D721Med (cell line): Measurements from ENCODE around the gene MBD4.
"Not testable (repeated sequence)": the region's sequence is repeated elsewhere in the genome, so short reads cannot be mapped to it uniquely, and the experiment has no call there.

ENCODE experiments used
- DNase-seq: peaks from one replicate; pipeline ENCODE4 v3.0.0; 2011; ENCODE audit warnings: low spot score; ENCODE audit not compliant: insufficient read length
- FAIRE-seq: peaks from 2 replicates; lab custom pipeline; 2011; peaks lifted over from hg19 to GRCh38; lab: Jason Lieb, UNC
- TF ChIP-seq, protein P1 (sequence below): IDR thresholded peaks from 2 replicates; pipeline ENCODE4 v1.5.1; 2012; ENCODE audit warnings: mild to moderate bottlenecking, control low read depth; ENCODE audit not compliant: insufficient read depth; ENCODE audit errors: missing control alignments

MBD4 gene

DNA sequence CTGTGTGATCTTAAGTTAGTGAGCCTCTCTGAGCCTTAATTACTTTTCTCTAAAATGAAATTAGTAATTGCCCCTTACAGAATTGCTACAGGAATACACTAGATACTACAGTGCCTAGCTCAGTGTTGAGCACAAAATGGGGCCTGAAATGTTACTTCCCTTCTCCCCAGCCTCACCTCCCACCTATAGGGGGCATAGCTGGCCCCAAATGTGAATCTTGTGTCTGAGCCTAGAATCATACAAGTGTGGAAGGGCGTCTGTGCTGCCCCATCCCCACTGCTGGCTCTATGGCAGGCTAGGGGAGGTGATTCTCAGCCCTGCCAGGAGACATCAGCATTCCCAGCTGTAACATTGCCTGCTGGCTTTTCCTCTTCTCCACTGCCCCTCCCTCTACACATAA is 43.0 kb upstream of the MBD4 start:
- TF ChIP-seq, protein P1, sequence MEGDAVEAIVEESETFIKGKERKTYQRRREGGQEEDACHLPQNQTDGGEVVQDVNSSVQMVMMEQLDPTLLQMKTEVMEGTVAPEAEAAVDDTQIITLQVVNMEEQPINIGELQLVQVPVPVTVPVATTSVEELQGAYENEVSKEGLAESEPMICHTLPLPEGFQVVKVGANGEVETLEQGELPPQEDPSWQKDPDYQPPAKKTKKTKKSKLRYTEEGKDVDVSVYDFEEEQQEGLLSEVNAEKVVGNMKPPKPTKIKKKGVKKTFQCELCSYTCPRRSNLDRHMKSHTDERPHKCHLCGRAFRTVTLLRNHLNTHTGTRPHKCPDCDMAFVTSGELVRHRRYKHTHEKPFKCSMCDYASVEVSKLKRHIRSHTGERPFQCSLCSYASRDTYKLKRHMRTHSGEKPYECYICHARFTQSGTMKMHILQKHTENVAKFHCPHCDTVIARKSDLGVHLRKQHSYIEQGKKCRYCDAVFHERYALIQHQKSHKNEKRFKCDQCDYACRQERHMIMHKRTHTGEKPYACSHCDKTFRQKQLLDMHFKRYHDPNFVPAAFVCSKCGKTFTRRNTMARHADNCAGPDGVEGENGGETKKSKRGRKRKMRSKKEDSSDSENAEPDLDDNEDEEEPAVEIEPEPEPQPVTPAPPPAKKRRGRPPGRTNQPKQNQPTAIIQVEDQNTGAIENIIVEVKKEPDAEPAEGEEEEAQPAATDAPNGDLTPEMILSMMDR: peak; percentile 10
- DNase-seq (no peak), FAIRE-seq (no peak)

DNA sequence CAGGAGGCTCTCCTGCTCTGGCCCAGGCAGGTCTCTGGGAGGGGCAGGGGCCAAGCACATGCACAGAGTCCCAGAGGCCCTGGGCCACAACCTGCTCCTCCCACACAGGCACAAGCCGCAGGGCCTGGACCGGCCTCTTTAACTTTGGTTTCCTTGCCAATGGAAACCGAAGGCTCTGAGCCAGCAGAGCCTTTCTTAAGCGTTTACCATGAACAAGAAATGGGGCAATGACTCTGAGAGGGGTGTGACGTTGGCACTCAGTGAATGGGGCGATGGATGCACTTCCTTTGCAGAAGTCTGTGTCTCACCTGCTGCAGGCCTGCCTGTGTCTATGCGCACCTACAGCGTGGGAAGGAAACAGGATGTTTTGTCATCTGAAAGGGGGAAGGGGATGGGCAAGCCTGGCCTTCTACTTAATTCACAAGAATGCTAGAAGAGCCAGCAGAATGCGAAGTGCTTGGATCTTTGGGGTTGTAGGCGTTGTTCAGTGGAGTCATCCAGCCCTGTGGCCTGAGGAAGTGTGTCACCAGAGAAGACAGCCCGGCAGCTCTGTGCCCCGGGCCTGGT is 42.1 kb upstream of the MBD4 start:
- no peak for FAIRE-seq
- no peak for DNase-seq
- TF ChIP-seq, protein P1: no peak

DNA sequence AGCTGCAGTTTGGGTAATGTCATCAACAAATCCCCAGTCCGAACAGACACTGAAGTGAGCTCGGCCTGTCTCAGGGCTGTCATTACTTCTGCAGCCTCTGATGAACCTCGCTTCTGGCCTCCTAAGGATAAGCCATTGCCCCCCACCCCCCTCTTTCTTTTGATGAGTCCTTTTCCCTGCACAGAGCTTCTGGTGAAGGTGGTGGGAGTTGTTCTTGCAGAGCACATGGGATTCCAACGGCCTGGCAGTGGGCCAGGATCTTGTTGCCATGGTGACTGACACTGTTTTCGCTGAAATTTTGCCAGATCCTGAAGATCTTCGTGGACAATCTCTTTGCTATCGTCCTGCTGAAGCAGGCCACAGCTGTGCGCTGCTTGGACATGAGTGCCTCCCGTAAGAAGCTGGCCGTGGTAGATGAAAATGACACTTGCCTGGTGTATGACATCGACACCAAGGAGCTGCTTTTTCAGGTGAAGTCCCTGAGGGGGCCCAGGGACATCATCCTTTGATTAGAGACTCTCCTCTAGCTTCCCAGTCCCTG is 41.5 kb upstream of the MBD4 start:
- not testable (repeated sequence) for DNase-seq, FAIRE-seq

DNA sequence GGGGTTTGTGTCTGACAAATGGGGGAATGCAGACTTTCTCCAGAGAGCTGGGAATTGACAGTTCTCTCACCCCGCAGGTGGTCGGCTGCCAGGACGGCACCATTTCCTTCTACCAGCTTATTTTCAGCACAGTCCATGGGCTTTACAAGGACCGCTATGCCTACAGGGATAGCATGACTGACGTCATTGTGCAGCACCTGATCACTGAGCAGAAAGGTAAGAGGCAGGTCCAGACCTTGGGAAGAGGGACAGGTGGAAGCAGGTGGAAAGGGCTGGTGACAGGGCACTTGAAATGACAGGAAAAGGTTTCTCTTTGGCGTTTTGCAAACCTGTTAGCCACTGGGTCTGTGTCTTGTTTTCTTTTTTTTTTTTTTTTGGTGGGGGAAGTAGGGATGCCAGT is 36.8 kb upstream of the MBD4 start:
- FAIRE-seq (no peak), DNase-seq (no peak)
- TF ChIP-seq, protein P1: no peak

DNA sequence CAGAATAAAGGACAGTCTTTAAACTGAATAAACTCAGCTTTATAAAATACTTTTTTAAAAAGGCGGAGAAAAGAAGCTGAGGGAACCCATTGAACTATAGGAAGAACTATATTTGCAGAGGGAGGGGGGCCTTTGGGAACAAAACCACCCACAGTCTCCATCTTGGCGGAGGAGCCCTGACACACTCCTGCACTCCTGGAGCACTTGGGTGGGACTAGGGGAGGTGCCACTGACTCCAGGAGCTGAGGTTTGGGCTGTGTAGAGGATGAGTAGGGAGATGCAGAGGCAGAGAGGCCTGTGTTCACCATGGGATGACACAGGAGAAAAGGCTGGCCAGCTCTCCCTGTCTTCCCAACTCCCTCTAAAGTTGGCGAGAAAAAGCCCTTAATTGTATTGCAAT is 36.1 kb upstream of the MBD4 start:
- TF ChIP-seq, protein P1: no peak
- no peak for FAIRE-seq
- no peak for DNase-seq

DNA sequence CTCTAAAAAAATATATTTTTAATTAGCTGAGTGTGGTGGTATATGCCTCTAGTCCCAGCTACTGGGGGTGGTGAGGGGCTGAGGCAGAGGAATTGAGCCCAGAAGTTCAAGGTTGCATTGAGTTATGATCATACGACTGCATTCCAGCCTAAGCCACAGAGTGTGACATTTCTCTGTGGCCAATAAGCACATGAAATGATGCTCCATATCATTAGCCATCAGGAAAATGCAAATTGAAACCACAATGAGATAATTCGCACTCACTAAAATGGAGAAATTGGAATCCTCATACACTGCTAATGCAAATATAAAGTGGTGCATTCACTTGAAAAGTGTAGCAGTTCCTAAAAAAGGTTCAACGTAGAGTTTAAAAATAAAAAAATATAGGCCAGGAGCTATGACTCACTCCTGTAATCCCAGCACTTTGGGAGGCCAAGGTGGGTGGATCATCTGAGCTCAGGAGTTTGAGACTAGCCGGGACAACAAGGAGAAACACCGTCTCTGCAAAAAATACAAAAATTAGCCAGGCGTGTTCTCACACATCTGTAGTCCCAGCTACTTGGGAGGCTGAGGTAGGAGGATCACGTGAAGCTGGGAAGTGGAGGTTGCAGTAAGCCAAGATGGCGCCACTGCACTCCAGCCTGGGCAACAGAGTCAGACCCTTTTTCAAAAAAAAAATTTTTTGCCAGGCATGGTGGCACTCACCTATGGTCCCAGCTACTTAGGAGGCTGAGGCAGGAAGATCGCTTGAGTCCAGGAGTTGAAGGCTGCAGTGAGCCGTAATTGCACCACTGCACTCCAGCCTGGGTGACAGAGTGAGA is 35.4 kb upstream of the MBD4 start:
- TF ChIP-seq, protein P1: no peak
- DNase-seq: no peak
- no peak for FAIRE-seq

DNA sequence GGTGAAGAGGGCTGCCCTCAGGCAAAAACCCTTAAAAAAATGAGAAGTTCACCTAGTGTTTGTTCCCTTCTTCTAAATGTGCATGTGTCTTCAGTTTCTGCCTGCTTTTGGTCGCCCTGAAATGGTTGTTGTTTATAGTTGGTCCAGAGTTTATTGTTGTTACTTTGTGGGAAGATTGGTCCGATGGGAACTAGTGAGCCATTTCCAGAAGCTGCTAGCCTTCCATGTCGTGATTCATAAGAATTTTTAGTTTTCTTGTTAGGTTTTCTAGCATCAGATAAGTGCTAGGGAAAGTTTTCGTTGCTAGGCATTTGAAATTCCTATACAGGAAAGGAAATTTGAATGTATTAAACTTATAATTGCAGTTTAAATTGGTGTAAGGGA is 34.0 kb upstream of the MBD4 start:
- DNase-seq (no peak), FAIRE-seq (no peak)
- TF ChIP-seq, protein P1: no peak
